LNCAP (cell line): ENCODE measurements around the gene PWP1.

Source experiments
- TF ChIP-seq, protein P1 (sequence below): fragments of 450-650 bp; IDR thresholded peaks from 2 replicates; pipeline ENCODE4 v1.5.1; 2017; ENCODE audit warnings: mild to moderate bottlenecking

The PWP1 gene

DNA sequence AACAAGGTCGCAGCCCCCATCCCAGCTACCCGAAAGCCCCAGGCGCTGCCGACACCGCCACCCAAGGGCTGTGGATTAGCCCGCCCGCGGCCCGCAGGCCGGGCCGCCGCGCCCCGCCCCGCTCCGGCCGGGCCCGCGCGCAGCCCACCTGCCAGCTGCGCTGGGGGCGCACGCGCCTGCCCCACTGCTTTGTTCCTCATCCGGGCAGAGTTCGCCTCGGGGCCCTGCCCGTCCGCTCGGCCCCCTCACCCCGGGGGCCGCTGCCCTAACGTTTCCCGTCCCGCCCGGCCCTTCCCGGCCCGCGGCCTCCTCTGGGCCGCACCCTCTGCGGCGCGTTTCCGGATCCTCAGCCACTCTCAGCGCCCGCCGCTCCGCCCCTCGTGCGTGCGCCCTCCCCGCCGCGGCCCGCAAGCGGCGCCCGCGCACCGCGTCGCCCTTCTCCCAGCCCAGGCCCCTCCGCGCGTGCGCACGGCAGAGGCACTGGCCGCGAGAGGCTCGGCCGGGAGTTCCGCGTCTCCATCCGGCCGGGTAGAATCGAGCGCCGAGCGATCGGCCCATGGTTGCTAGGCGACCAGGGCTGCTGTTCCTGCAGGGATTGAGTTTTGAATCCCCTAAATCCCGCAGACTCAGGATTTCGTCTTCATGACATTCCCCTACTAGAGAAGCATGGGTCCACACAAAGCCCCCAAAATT lies 75.4 kb downstream of the PWP1 start, which contains the start of gene PRDM4:
Gene PRDM4 (minus strand): TSS at position 329 of the 693 bp plus-strand sequence. CDS start 622 bp downstream, outside the sequence.
- TF ChIP-seq, protein P1, sequence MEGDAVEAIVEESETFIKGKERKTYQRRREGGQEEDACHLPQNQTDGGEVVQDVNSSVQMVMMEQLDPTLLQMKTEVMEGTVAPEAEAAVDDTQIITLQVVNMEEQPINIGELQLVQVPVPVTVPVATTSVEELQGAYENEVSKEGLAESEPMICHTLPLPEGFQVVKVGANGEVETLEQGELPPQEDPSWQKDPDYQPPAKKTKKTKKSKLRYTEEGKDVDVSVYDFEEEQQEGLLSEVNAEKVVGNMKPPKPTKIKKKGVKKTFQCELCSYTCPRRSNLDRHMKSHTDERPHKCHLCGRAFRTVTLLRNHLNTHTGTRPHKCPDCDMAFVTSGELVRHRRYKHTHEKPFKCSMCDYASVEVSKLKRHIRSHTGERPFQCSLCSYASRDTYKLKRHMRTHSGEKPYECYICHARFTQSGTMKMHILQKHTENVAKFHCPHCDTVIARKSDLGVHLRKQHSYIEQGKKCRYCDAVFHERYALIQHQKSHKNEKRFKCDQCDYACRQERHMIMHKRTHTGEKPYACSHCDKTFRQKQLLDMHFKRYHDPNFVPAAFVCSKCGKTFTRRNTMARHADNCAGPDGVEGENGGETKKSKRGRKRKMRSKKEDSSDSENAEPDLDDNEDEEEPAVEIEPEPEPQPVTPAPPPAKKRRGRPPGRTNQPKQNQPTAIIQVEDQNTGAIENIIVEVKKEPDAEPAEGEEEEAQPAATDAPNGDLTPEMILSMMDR: peak; percentile 85

DNA sequence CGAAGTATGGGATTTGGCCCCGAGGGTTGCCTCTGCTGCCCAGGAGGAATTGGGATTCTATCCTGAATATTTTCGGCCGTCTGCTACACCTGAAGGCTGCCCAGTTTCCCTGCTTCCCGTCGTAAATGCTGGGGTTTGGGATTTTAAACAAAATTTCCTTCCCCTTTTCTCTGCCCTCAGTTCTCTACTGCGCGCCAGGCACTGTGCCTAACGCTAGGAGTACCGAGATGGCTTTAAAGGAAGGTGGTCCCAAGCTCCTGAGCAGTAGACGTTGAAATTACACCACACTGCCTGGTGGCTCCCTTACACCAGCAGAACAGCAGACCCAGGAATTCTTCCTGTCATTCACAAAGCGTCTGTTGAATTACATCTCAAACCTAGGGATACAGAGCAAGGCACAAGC lies 75.9 kb downstream of the PWP1 start:
- TF ChIP-seq, protein P1: no peak
